ENCODE results near the gene NXNL1.

NXNL1 gene

GRCh38 chr19:17497149-17497798 is 36.5 kb upstream of the NXNL1 start:
- no peak for DNase-seq
- no peak overlapping the region for H2AK5ac ChIP-seq (ENCODE audit: low read length)
- no peak overlapping the region for H3K27ac ChIP-seq (ENCODE audit: low read depth, low read length)
- H3K56ac ChIP-seq (ENCODE audit: low read length), result no peak overlapping the region
- no CpG with 5 or more reads among the region's 41 CpGs for WGBS (ENCODE audit: extremely low coverage, insufficient coverage, low lambda C conversion rate)
- H3K4ac ChIP-seq (ENCODE audit: low read depth, low read length), result no peak overlapping the region
- no peak overlapping the region for H2BK5ac ChIP-seq (ENCODE audit: low read length)
- H3K36me3 ChIP-seq (ENCODE audit: control insufficient read depth, insufficient read depth, low read length), result no peaks in the 10 kb centered on the region
- H4K5ac ChIP-seq (ENCODE audit: low read length), result no peak overlapping the region
- no peak overlapping the region for H2BK120ac ChIP-seq (ENCODE audit: low read depth, low read length)
- H3K23ac ChIP-seq (ENCODE audit: low read length), result no peak overlapping the region
- no peaks in the 10 kb centered on the region for H3K79me2 ChIP-seq (ENCODE audit: control insufficient read depth, insufficient read depth, low read length)
- H4K8ac ChIP-seq (ENCODE audit: low read depth, low read length), result no peak overlapping the region
- H3K9ac ChIP-seq (ENCODE audit: low read length), result no peak overlapping the region
- no peak overlapping the region for H2BK15ac ChIP-seq (replicated peaks; ENCODE audit: low read depth)
- H3K4me1 ChIP-seq (ENCODE audit: control insufficient read depth, low read depth, low read length), result peaks cover 3% of the 10 kb centered on the region
- H3K27me3 ChIP-seq (ENCODE audit: insufficient read depth, low read length, poor library complexity), result no peaks in the 10 kb centered on the region
- no peak overlapping the region for H3K18ac ChIP-seq (ENCODE audit: low read length)
- H3K4me3 ChIP-seq (ENCODE audit: low read length), result no peak overlapping the region
- H3K79me1 ChIP-seq (ENCODE audit: low read length), result no peaks in the 10 kb centered on the region
- no peak overlapping the region for H3K4me2 ChIP-seq (ENCODE audit: low read length)

- H2AK5ac ChIP-seq (ENCODE audit: low read length), result no peak overlapping the region
- no peak overlapping the region for H2BK15ac ChIP-seq (replicated peaks; ENCODE audit: low read depth)
- no peak overlapping the region for H3K4me2 ChIP-seq (ENCODE audit: low read length)
- peaks cover 3% of the 10 kb centered on the region for H3K4me1 ChIP-seq (ENCODE audit: control insufficient read depth, low read depth, low read length)
- no CpG with 5 or more reads among the region's 14 CpGs for WGBS (ENCODE audit: extremely low coverage, insufficient coverage, low lambda C conversion rate)
- H3K4ac ChIP-seq (ENCODE audit: low read depth, low read length), result no peak overlapping the region
- H3K4me3 ChIP-seq (ENCODE audit: low read length), result no peak overlapping the region
- no peak overlapping the region for H3K9ac ChIP-seq (ENCODE audit: low read length)
- no peaks in the 10 kb centered on the region for H3K79me1 ChIP-seq (ENCODE audit: low read length)
- H3K27ac ChIP-seq (ENCODE audit: low read depth, low read length), result no peak overlapping the region
- H2BK5ac ChIP-seq (ENCODE audit: low read length), result no peak overlapping the region
- no peak overlapping the region for H3K18ac ChIP-seq (ENCODE audit: low read length)
- H3K23ac ChIP-seq (ENCODE audit: low read length), result no peak overlapping the region
- no peaks in the 10 kb centered on the region for H3K27me3 ChIP-seq (ENCODE audit: insufficient read depth, low read length, poor library complexity)
- H4K8ac ChIP-seq (ENCODE audit: low read depth, low read length), result no peak overlapping the region
- no peaks in the 10 kb centered on the region for H3K79me2 ChIP-seq (ENCODE audit: control insufficient read depth, insufficient read depth, low read length)
- no peak overlapping the region for H4K5ac ChIP-seq (ENCODE audit: low read length)
- H2BK120ac ChIP-seq (ENCODE audit: low read depth, low read length), result no peak overlapping the region
- no peaks in the 10 kb centered on the region for H3K36me3 ChIP-seq (ENCODE audit: control insufficient read depth, insufficient read depth, low read length)
- H3K56ac ChIP-seq (ENCODE audit: low read length), result no peak overlapping the region
- DNase-seq, result peak; percentile 88
Observed at GRCh38 chr19:17496337-17496997, 35.7 kb upstream of the NXNL1 start.

- no peak overlapping the region for H3K4me3 ChIP-seq (ENCODE audit: low read length)
- H3K79me1 ChIP-seq (ENCODE audit: low read length), result no peaks in the 10 kb centered on the region
- no peak overlapping the region for H3K27ac ChIP-seq (ENCODE audit: low read depth, low read length)
- H3K56ac ChIP-seq (ENCODE audit: low read length), result no peak overlapping the region
- no peak overlapping the region for H2BK120ac ChIP-seq (ENCODE audit: low read depth, low read length)
- H3K79me2 ChIP-seq (ENCODE audit: control insufficient read depth, insufficient read depth, low read length), result no peaks in the 10 kb centered on the region
- no peak overlapping the region for H4K5ac ChIP-seq (ENCODE audit: low read length)
- H3K4ac ChIP-seq (ENCODE audit: low read depth, low read length), result no peak overlapping the region
- H2AK5ac ChIP-seq (ENCODE audit: low read length), result no peak overlapping the region
- no peaks in the 10 kb centered on the region for H3K36me3 ChIP-seq (ENCODE audit: control insufficient read depth, insufficient read depth, low read length)
- WGBS (ENCODE audit: extremely low coverage, insufficient coverage, low lambda C conversion rate), result no CpG with 5 or more reads among the region's 9 CpGs
- no peaks in the 10 kb centered on the region for H3K27me3 ChIP-seq (ENCODE audit: insufficient read depth, low read length, poor library complexity)
- H3K9ac ChIP-seq (ENCODE audit: low read length), result no peak overlapping the region
- H3K18ac ChIP-seq (ENCODE audit: low read length), result no peak overlapping the region
- no peak overlapping the region for H2BK5ac ChIP-seq (ENCODE audit: low read length)
- no peak for DNase-seq
- H3K23ac ChIP-seq (ENCODE audit: low read length), result no peak overlapping the region
- H3K4me1 ChIP-seq (ENCODE audit: control insufficient read depth, low read depth, low read length), result peaks cover 3% of the 10 kb centered on the region
- H2BK15ac ChIP-seq (replicated peaks; ENCODE audit: low read depth), result no peak overlapping the region
- no peak overlapping the region for H3K4me2 ChIP-seq (ENCODE audit: low read length)
- H4K8ac ChIP-seq (ENCODE audit: low read depth, low read length), result no peak overlapping the region
Observed at GRCh38 chr19:17495639-17496296, 35.0 kb upstream of the NXNL1 start.

GRCh38 chr19:17491287-17491686 is 30.6 kb upstream of the NXNL1 start:
- no peak overlapping the region for H3K9ac ChIP-seq (ENCODE audit: low read length)
- no peak overlapping the region for H2BK15ac ChIP-seq (replicated peaks; ENCODE audit: low read depth)
- H3K4me2 ChIP-seq (ENCODE audit: low read length), result no peak overlapping the region
- no peak overlapping the region for H2BK120ac ChIP-seq (ENCODE audit: low read depth, low read length)
- no peaks in the 10 kb centered on the region for H3K79me1 ChIP-seq (ENCODE audit: low read length)
- no peak overlapping the region for H3K18ac ChIP-seq (ENCODE audit: low read length)
- no peak overlapping the region for H2BK5ac ChIP-seq (ENCODE audit: low read length)
- H3K79me2 ChIP-seq (ENCODE audit: control insufficient read depth, insufficient read depth, low read length), result no peaks in the 10 kb centered on the region
- H3K27me3 ChIP-seq (ENCODE audit: insufficient read depth, low read length, poor library complexity), result no peaks in the 10 kb centered on the region
- no peak overlapping the region for H4K8ac ChIP-seq (ENCODE audit: low read depth, low read length)
- H3K4me3 ChIP-seq (ENCODE audit: low read length), result no peak overlapping the region
- no CpG with 5 or more reads among the region's 5 CpGs for WGBS (ENCODE audit: extremely low coverage, insufficient coverage, low lambda C conversion rate)
- H3K4me1 ChIP-seq (ENCODE audit: control insufficient read depth, low read depth, low read length), result peaks cover 6% of the 10 kb centered on the region
- no peak overlapping the region for H2AK5ac ChIP-seq (ENCODE audit: low read length)
- no peak overlapping the region for H4K5ac ChIP-seq (ENCODE audit: low read length)
- no peak overlapping the region for H3K23ac ChIP-seq (ENCODE audit: low read length)
- DNase-seq, result no peak
- no peaks in the 10 kb centered on the region for H3K36me3 ChIP-seq (ENCODE audit: control insufficient read depth, insufficient read depth, low read length)
- H3K27ac ChIP-seq (ENCODE audit: low read depth, low read length), result no peak overlapping the region
- H3K4ac ChIP-seq (ENCODE audit: low read depth, low read length), result no peak overlapping the region
- H3K56ac ChIP-seq (ENCODE audit: low read length), result no peak overlapping the region

- Histone ChIP-seq H3K79me2 (ENCODE audit: control insufficient read depth, insufficient read depth, low read length) (no peaks in the 10 kb centered on the region), H2BK15ac (replicated peaks; ENCODE audit: low read depth) (no peak overlapping the region), H3K18ac (ENCODE audit: low read length) (no peak overlapping the region), H3K56ac (ENCODE audit: low read length) (no peak overlapping the region), H3K4me2 (ENCODE audit: low read length) (no peak overlapping the region), H3K9ac (ENCODE audit: low read length) (no peak overlapping the region), H3K79me1 (ENCODE audit: low read length) (no peaks in the 10 kb centered on the region), H3K27ac (ENCODE audit: low read depth, low read length) (no peak overlapping the region), H3K4me1 (ENCODE audit: control insufficient read depth, low read depth, low read length) (peaks cover 6% of the 10 kb centered on the region), H3K23ac (ENCODE audit: low read length) (no peak overlapping the region), H4K5ac (ENCODE audit: low read length) (no peak overlapping the region), H3K4ac (ENCODE audit: low read depth, low read length) (no peak overlapping the region), H4K8ac (ENCODE audit: low read depth, low read length) (no peak overlapping the region), H3K4me3 (ENCODE audit: low read length) (no peak overlapping the region), H2BK120ac (ENCODE audit: low read depth, low read length) (no peak overlapping the region), H2BK5ac (ENCODE audit: low read length) (no peak overlapping the region), H3K36me3 (ENCODE audit: control insufficient read depth, insufficient read depth, low read length) (no peaks in the 10 kb centered on the region), H3K27me3 (ENCODE audit: insufficient read depth, low read length, poor library complexity) (no peaks in the 10 kb centered on the region), H2AK5ac (ENCODE audit: low read length) (no peak overlapping the region)
- no CpG with 5 or more reads among the region's 4 CpGs for WGBS (ENCODE audit: extremely low coverage, insufficient coverage, low lambda C conversion rate)
- no peak for DNase-seq
Observed at GRCh38 chr19:17490411-17490810, 29.7 kb upstream of the NXNL1 start.

Data from mesendoderm (in vitro differentiated cells).